ENCODE data around the gene PTCHD4. TPM values are rescaled to one million over a fixed set of nuclear protein-coding genes. Genes with fewer than 3 reads are reported as not detected.

The PTCHD4 gene
- total RNA-seq, 3 donors from 2014 or later (not counting 1 experiment from before 2014, with no cell fraction given), result not detected

- TF ChIP-seq CTCF (IDR thresholded peaks at IDR 0.05), result no peak
- H3K27ac ChIP-seq (ENCODE audit: low read length), result no peak overlapping the region
- ATAC-seq (no peak), DNase-seq (no peak)
- H3K27ac Mint-ChIP-seq, result no peak overlapping the region
- H3K27me3 ChIP-seq (ENCODE audit: control insufficient read depth, insufficient read depth, low read length), result no peaks in the 10 kb centered on the region
- no peaks in the 10 kb centered on the region for H3K27me3 Mint-ChIP-seq (ENCODE audit: low read depth in 2 of 2)
- H3K36me3 Mint-ChIP-seq, result no peaks in the 10 kb centered on the region
- no peaks in the 10 kb centered on the region for H3K9me3 ChIP-seq (ENCODE audit: control insufficient read depth, insufficient read depth, low read length)
- H3K36me3 ChIP-seq (ENCODE audit: control insufficient read depth, insufficient read depth, low read length), result no peaks in the 10 kb centered on the region
- intact Hi-C loops (cut with micrococcal nuclease), result no loop called here
- no peaks in the 10 kb centered on the region for H3K4me1 Mint-ChIP-seq
- no peak overlapping the region for H3K4me3 Mint-ChIP-seq
- H3K4me3 ChIP-seq (ENCODE audit: low read length), result no peak overlapping the region
- H3K9me3 Mint-ChIP-seq, result peaks cover 2 to 5% of the 10 kb centered on the region in 2 donors
- H3K4me1 ChIP-seq (ENCODE audit: control insufficient read depth, insufficient read depth, low read length), result no peaks in the 10 kb centered on the region
Observed at GRCh38 chr6:48085131-48085741, 25.8 kb downstream of the PTCHD4 start.

GRCh38 chr6:48084201-48084600, 26.8 kb downstream of the PTCHD4 start:
- Histone ChIP-seq H3K27ac (ENCODE audit: low read length) (no peak overlapping the region), H3K36me3 (ENCODE audit: control insufficient read depth, insufficient read depth, low read length) (no peaks in the 10 kb centered on the region), H3K9me3 (ENCODE audit: control insufficient read depth, insufficient read depth, low read length) (no peaks in the 10 kb centered on the region), H3K27me3 (ENCODE audit: control insufficient read depth, insufficient read depth, low read length) (no peaks in the 10 kb centered on the region), H3K4me3 (ENCODE audit: low read length) (no peak overlapping the region), H3K4me1 (ENCODE audit: control insufficient read depth, insufficient read depth, low read length) (no peaks in the 10 kb centered on the region)
- H3K4me3 Mint-ChIP-seq, result no peak overlapping the region
- H3K4me1 Mint-ChIP-seq, result no peaks in the 10 kb centered on the region
- ATAC-seq (no peak), DNase-seq (no peak)
- H3K36me3 Mint-ChIP-seq, result no peaks in the 10 kb centered on the region
- H3K9me3 Mint-ChIP-seq, result peaks cover 2 to 5% of the 10 kb centered on the region in 2 donors
- H3K27me3 Mint-ChIP-seq (ENCODE audit: low read depth in 2 of 2), result no peaks in the 10 kb centered on the region
- H3K27ac Mint-ChIP-seq, result no peak overlapping the region
- TF ChIP-seq CTCF (IDR thresholded peaks at IDR 0.05), result no peak
- intact Hi-C loops (cut with micrococcal nuclease), result no loop called here

- intact Hi-C loops (cut with micrococcal nuclease), result no loop called here
- Mint-ChIP-seq H3K36me3 (no peaks in the 10 kb centered on the region), H3K27ac (no peak overlapping the region), H3K27me3 (ENCODE audit: low read depth in 2 of 2) (no peaks in the 10 kb centered on the region), H3K4me3 (no peak overlapping the region), H3K9me3 (peaks cover 2 to 4% of the 10 kb centered on the region in 2 donors), H3K4me1 (no peaks in the 10 kb centered on the region)
- Histone ChIP-seq H3K4me3 (ENCODE audit: low read length) (no peak overlapping the region), H3K27me3 (ENCODE audit: control insufficient read depth, insufficient read depth, low read length) (no peaks in the 10 kb centered on the region), H3K9me3 (ENCODE audit: control insufficient read depth, insufficient read depth, low read length) (no peaks in the 10 kb centered on the region), H3K36me3 (ENCODE audit: control insufficient read depth, insufficient read depth, low read length) (no peaks in the 10 kb centered on the region), H3K27ac (ENCODE audit: low read length) (no peak overlapping the region), H3K4me1 (ENCODE audit: control insufficient read depth, insufficient read depth, low read length) (no peaks in the 10 kb centered on the region)
- no peak for DNase-seq
- no peak for TF ChIP-seq CTCF (IDR thresholded peaks at IDR 0.05)
- ATAC-seq, result no peak
- WGBS (ENCODE audit: insufficient coverage), result 85% methylated on average over 4 of the region's 4 CpGs
Observed at GRCh38 chr6:48080227-48081009, 30.6 kb downstream of the PTCHD4 start.

GRCh38 chr6:48078120-48078519, 32.9 kb downstream of the PTCHD4 start:
- no peaks in the 10 kb centered on the region for H3K36me3 ChIP-seq (ENCODE audit: control insufficient read depth, insufficient read depth, low read length)
- intact Hi-C loops (cut with micrococcal nuclease), result no loop called here
- no peaks in the 10 kb centered on the region for H3K9me3 ChIP-seq (ENCODE audit: control insufficient read depth, insufficient read depth, low read length)
- no peaks in the 10 kb centered on the region for H3K36me3 Mint-ChIP-seq
- H3K27me3 Mint-ChIP-seq (ENCODE audit: low read depth in 2 of 2), result no peaks in the 10 kb centered on the region
- H3K4me3 ChIP-seq (ENCODE audit: low read length), result no peak overlapping the region
- ATAC-seq (no peak), DNase-seq (no peak)
- H3K9me3 Mint-ChIP-seq, result peaks cover 2% of the 10 kb centered on the region in 2 donors
- H3K27ac Mint-ChIP-seq, result no peak overlapping the region
- H3K4me3 Mint-ChIP-seq, result no peak overlapping the region
- no peak overlapping the region for H3K27ac ChIP-seq (ENCODE audit: low read length)
- H3K4me1 Mint-ChIP-seq, result no peaks in the 10 kb centered on the region
- H3K4me1 ChIP-seq (ENCODE audit: control insufficient read depth, insufficient read depth, low read length), result no peaks in the 10 kb centered on the region
- no peak for TF ChIP-seq CTCF (IDR thresholded peaks at IDR 0.05)
- no peaks in the 10 kb centered on the region for H3K27me3 ChIP-seq (ENCODE audit: control insufficient read depth, insufficient read depth, low read length)
